Mucosa of rectum (tissue), 2 donors: Measurements from ENCODE around the gene EXOSC7.

ENCODE experiments used
- H3K27ac ChIP-seq, 2 donors: one replicate each; pipeline ENCODE4 v1.7.0; 2013; ENCODE audit warnings: inconsistent platforms in 2 of 2, low read depth in 2 of 2, low read length in 2 of 2
- H3K27me3 ChIP-seq, 2 donors: one replicate each; pipeline ENCODE4 v1.7.0; 2013; ENCODE audit warnings: low read length in 2 of 2; ENCODE audit not compliant: control insufficient read depth in 2 of 2, insufficient read depth in 2 of 2
- H3K36me3 ChIP-seq, 2 donors: one replicate each; pipeline ENCODE4 v1.7.0; 2013; ENCODE audit warnings: low read length in 2 of 2; ENCODE audit not compliant: control insufficient read depth in 2 of 2, insufficient read depth in 2 of 2
- H3K4me1 ChIP-seq, 2 donors: one replicate each; pipeline ENCODE4 v1.7.0; 2013; ENCODE audit warnings: low read length in 2 of 2, mild to moderate bottlenecking in 1 of 2; ENCODE audit not compliant: control insufficient read depth in 2 of 2, insufficient read depth in 2 of 2
- H3K4me3 ChIP-seq, 2 donors: one replicate each; pipeline ENCODE4 v1.7.0; 2013; ENCODE audit warnings: low read length in 2 of 2
- H3K9ac ChIP-seq, 2 donors: one replicate each; pipeline ENCODE4 v1.7.0; 2013; ENCODE audit warnings: low read length in 2 of 2, low read depth in 1 of 2, mild to moderate bottlenecking in 1 of 2
- H3K9me3 ChIP-seq, 2 donors: one replicate each; pipeline ENCODE4 v1.7.0; 2013; ENCODE audit warnings: low read length in 2 of 2; ENCODE audit not compliant: control insufficient read depth in 2 of 2
- donor health status: healthy.
- donor health status: Normal muscosa, but diverticular disease.

The EXOSC7 gene

DNA sequence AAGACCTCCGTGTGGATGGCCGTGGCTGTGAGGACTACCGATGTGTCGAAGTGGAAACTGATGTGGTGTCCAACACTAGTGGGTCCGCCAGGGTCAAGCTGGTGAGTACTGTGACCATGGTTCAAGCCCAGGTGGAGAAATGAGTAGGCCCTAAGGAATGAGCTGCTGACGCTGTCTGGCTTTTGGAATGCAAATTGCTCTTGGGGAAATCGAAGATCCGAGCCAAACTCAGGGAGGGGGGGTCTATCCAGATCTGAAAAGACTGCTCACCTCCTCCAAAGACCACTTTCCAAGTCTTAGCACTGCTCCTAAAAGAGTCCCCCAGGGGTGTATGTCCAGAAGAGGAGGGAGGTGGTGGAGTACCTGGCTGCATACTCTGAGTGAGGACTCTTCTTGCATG, 13.1 kb downstream of the EXOSC7 start:
- peaks cover 8 to 9% of the 10 kb centered on the region in 2 donors for H3K4me1 ChIP-seq

DNA sequence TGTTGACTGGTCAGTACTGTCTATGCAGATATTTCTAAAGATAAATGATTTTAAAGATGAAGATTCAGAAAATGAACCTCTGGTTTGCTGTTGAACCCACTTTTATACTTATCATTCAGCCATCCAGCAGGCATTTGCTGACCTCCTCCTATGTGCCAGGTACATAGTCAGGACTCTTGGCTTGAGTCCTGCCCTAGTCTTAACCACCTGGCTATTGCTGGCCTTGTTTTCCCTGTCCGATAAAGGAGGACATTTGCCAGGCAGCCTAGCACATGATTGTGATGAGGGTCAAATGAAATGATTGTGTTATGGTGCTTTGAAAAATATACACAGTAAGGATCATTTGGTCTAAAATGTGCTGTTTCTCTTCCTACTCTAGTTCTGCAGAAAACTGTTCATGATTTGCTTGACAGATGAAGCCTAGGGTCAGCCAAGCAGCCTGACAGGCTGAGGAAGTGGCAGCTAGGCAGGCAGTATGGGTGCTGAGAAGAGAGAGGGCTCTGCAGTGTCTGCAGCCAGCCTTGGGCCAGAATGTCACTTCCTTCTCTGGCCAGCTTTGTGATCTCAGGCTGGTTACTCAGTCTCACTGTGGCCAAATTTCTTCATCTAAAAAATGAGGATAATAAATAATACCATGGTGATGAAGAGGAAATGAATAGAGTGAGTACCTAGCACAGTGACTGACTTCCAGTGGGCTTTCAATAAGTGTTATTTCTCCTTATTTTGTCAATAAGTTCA, 13.8 kb downstream of the EXOSC7 start:
- H3K27ac ChIP-seq: no peak overlapping the region
- no peaks in the 10 kb centered on the region for H3K27me3 ChIP-seq
- H3K4me1 ChIP-seq: peaks cover 8 to 15% of the 10 kb centered on the region in 2 donors
- H3K4me3 ChIP-seq: no peak overlapping the region
- no peak overlapping the region for H3K9ac ChIP-seq
- peaks cover 20 to 29% of the 10 kb centered on the region in 2 donors for H3K36me3 ChIP-seq
- no peaks in the 10 kb centered on the region for H3K9me3 ChIP-seq

More for the DNA sequence above, 13.1 kb downstream of the EXOSC7 start:
- Histone ChIP-seq H3K9ac (no peak overlapping the region), H3K4me3 (no peak overlapping the region), H3K27ac (no peak overlapping the region), H3K36me3 (peaks cover 20 to 29% of the 10 kb centered on the region in 2 donors), H3K9me3 (no peaks in the 10 kb centered on the region), H3K27me3 (no peaks in the 10 kb centered on the region)

DNA sequence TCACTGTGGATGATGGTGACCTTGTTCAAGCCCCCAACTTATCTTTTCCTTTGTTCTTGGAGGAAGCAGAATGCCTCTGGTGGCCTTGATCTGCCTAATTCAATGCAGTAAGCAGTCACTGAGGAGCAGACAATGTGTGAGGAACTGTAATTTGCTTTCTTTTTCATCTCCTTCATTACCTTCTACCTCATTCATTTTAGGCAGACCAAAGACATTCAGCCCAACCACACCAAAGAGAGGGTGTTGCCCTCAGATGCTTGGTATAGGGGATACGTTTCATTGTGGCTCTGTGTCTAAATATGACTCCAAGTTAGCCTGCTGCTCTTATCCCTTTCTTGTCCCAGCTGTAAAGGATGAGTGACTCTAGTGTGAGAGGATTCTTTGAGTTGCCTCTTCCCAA, 15.3 kb downstream of the EXOSC7 start:
- Histone ChIP-seq H3K4me3 (no peak overlapping the region), H3K36me3 (peaks cover 20 to 27% of the 10 kb centered on the region in 2 donors), H3K9ac (no peak overlapping the region), H3K27ac (no peak overlapping the region), H3K9me3 (no peaks in the 10 kb centered on the region), H3K27me3 (no peaks in the 10 kb centered on the region), H3K4me1 (peaks cover 11 to 26% of the 10 kb centered on the region in 2 donors)

DNA sequence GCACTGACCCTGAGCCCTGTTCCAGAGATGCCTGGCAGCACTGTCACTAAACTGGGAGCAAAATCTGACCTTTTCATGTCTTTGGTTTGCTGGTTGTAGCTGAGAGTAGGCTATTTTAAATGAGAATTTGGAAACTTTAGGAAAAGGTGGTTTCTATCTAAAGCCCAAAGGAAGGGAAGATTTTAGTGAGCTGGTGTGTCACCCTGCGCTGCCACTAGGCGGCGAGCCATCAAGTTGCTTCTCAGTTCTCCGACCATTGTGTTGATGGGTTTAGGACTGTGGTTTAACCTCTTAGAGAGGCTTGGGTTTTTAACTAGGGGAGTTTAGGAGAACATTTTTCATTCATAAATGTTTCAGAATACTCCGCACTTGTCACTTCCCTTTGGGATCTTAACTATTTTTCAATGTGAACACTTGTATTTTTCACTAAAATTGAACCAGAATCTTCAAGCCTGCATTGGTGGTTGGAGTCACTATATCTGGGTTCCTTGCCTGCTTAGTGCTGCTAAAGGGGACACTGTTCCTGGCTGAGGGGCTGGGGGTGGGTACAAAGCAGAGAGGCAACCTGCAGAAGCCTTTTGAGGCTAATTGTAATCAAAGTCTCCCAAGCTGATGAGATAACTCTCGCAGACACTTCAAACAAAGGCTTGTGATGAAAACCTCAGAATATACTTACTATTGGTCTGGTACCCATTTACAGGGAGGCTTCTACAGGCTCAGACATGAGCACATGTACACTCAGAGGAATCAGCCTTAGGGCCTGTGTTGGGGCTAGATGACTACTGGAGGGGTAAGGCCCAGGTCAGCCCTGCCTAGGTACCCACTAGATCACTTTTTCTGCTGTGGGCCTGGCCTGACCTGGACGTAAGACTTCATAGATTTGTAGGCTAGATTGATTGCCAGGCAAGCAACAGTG, 16.8 kb downstream of the EXOSC7 start:
- Histone ChIP-seq H3K9me3 (no peaks in the 10 kb centered on the region), H3K36me3 (peaks cover 20 to 34% of the 10 kb centered on the region in 2 donors), H3K27ac (peak overlapping the region; percentile 36 to 53), H3K27me3 (no peaks in the 10 kb centered on the region), H3K4me1 (peaks cover 11 to 26% of the 10 kb centered on the region in 2 donors), H3K4me3 (no peak overlapping the region), H3K9ac (no peak overlapping the region)

DNA sequence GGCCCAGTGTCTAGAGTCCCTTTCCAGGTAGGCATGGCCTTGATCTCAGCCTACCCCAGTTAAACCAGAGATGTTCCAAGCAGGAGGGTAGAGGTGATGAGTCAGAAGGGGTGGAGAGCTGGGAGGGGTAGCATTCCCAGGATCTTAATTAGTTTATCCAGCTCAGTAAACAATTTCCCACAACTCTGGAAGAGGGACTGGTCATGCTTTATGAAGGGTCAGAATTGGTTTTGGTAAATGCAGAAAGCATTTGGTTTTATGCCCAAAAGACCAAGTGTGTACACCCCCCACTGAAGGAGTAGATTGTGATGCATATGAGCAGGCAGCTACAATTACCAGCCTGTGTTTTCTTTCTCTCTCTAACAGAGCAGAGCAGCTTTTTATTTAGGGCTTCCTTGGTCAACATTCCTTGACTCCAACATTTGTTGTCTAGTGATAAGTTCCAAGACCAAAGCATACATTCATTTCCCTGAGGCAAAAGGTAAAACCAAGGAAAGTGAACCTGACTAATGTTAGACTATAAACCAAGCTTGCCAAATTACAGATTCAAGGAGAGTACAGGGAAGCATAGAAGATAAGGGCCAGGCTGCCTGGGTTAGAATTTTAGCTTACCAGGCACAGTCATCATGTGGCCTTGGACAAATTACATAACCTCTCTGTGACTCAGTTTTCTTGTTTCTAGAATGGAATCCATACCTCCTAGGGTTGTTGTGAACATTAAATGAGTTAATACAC, 17.6 kb downstream of the EXOSC7 start:
- peaks cover 11 to 26% of the 10 kb centered on the region in 2 donors for H3K4me1 ChIP-seq
- peaks cover 21 to 39% of the 10 kb centered on the region in 2 donors for H3K36me3 ChIP-seq
- H3K27ac ChIP-seq: peak overlapping the region; percentile 46 to 53
- H3K9me3 ChIP-seq: no peaks in the 10 kb centered on the region
- no peak overlapping the region for H3K4me3 ChIP-seq
- peak overlapping the region in 1 of 2 donors; percentile 5 for H3K9ac ChIP-seq
- H3K27me3 ChIP-seq: no peaks in the 10 kb centered on the region

DNA sequence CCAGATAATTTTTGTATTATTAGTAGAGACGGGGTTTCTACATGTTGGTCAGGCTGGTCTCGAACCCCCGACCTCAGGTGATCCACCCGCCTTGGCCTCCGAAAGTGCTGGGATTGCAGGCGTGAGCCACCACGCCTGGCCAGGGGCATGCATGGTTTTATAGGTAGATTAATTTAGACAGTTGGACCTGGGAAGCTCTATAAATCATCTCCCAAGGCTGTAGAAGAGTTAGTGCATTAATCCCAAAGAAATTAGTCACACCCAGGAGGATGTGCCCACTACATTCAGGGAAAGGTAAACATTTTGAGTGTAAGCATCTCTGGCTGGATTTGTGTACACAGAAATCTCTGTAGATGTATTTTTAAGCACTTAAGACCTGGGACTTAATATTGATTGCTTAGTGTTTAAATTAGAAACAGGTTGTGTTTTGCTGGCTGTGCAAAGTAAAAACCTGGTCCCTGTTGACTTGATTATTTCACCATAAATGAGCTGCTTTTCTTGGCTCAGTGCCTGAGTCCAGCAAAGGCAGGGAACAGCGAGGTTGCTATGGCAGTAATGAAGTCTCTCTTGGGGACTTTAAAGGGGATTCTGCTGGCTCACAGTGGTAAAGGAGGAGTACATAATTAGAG, 19.2 kb downstream of the EXOSC7 start:
- Histone ChIP-seq H3K36me3 (peaks cover 20 to 36% of the 10 kb centered on the region in 2 donors), H3K4me1 (peaks cover 11 to 26% of the 10 kb centered on the region in 2 donors), H3K9me3 (no peaks in the 10 kb centered on the region), H3K9ac (no peak overlapping the region), H3K27ac (no peak overlapping the region), H3K4me3 (no peak overlapping the region), H3K27me3 (no peaks in the 10 kb centered on the region)

DNA sequence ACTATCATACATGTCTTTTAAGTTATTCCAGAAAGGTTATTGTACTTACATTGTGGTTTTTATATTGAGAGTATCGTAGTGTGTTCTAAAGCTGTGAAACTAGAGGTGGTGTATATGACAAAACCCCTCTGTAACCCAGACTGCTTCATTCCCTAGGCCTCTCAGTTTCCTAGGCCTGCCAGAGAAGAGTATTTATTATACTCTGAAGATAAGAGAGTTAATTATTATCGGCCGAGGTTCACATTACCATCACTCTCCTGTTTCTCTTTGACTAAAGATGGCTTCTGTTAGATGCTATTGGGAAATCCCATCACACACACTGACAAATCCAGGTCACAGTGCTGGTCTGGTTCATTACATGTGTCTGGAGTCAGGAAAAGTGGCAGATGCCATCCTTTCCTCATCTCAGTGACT, 20.5 kb downstream of the EXOSC7 start:
- Histone ChIP-seq H3K36me3 (peaks cover 15 to 36% of the 10 kb centered on the region in 2 donors), H3K27me3 (no peaks in the 10 kb centered on the region), H3K4me1 (peaks cover 11 to 26% of the 10 kb centered on the region in 2 donors), H3K9me3 (no peaks in the 10 kb centered on the region), H3K4me3 (no peak overlapping the region), H3K9ac (no peak overlapping the region), H3K27ac (no peak overlapping the region)

DNA sequence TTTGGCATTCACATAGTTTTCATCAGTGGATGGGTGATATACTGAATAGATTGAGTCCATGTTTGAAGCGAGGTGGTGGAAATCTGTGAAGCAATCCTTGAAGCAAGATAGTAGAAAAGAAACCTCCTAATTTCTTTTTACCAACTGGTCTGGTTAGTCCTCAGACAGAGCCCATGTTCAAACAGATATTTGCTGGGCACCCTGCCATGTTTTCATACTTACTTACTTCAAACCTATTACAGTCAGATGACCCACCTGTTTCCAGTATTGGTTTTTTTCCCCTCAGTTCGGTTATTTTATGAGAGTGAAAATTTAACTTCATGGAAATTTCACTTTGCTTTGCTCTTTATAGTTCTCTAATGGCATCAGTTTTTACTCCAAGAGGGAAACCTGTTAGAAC, 23.7 kb downstream of the EXOSC7 start:
- H3K4me1 ChIP-seq: peaks cover 3 to 12% of the 10 kb centered on the region in 2 donors
- H3K9ac ChIP-seq: no peak overlapping the region
- H3K27me3 ChIP-seq: no peaks in the 10 kb centered on the region
- peak overlapping the region in 1 of 2 donors; percentile 5 for H3K27ac ChIP-seq
- H3K36me3 ChIP-seq: peaks cover 28 to 49% of the 10 kb centered on the region in 2 donors
- H3K4me3 ChIP-seq: no peak overlapping the region
- no peaks in the 10 kb centered on the region for H3K9me3 ChIP-seq

DNA sequence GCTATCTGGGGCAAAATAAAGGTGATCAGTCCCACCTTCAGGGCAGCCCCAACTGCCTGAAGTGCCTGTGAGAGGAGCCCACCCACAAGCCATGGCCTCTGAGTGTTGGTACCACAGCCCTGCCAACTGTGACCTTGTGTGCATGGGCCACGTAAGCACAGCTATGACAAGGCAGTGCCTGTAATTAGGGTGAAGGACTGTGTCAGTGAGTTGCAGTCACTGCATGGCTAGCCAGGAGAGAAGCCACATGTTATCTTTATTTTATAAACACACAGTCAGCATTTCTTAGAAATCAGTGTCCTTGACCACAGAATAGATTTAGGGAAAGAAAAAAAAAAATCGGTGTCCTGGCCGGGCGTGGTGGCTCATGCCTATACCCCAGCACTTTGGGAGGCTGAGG, 24.8 kb downstream of the EXOSC7 start:
- no peaks in the 10 kb centered on the region for H3K9me3 ChIP-seq
- no peak overlapping the region for H3K27ac ChIP-seq
- H3K9ac ChIP-seq: no peak overlapping the region
- no peaks in the 10 kb centered on the region for H3K27me3 ChIP-seq
- H3K4me1 ChIP-seq: peaks cover 0 to 5% of the 10 kb centered on the region in 2 donors
- H3K4me3 ChIP-seq: no peak overlapping the region
- H3K36me3 ChIP-seq: peaks cover 35 to 58% of the 10 kb centered on the region in 2 donors
